PC-9 (cell line): ENCODE results near the gene AOAH. TPM values are rescaled to one million over a fixed set of nuclear protein-coding genes. Genes with fewer than 3 reads are reported as not detected.
"Not testable (repeated sequence)": the region's sequence is repeated elsewhere in the genome, so short reads cannot be mapped to it uniquely, and the experiment has no call there.

Experiments
- BruUV-seq: library from RNA; stranded (reverse); fragments of 400-500 nt; replicated peaks from 2 replicates; lab custom pipeline; 2021; lab: Mats Ljungman, UMichigan
- CTCF ChIA-PET: fragments of 300-600 bp; sonication (Branson Sonifier 250); formaldehyde crosslinking; loops from one replicate; lab custom pipeline; 2022; ENCODE audit warnings: antibody characterized with exemption; lab: Charles Lee
- POLR2A ChIA-PET: fragments of 300-600 bp; sonication (Branson Sonifier 250); formaldehyde crosslinking; loops from one replicate; lab custom pipeline; 2022; ENCODE audit warnings: antibody characterized with exemption; ENCODE audit not compliant: unreplicated experiment; lab: Charles Lee
- DNase-seq, 2 experiments: peaks; one replicate each; pipeline versions ENCODE4 v3.0.0 to v3.0.0-alpha.2; 2015 to 2022; ENCODE audit warnings: mixed read lengths in 1 of 2
- H2AFZ ChIP-seq: fragments of 200-600 bp; sonication (generic); 2 replicates; pipeline ENCODE4 v1.8.1; 2017; ENCODE audit warnings: antibody characterized with exemption
- H3F3A ChIP-seq: fragments of 200-600 bp; sonication (generic); 2 replicates; pipeline ENCODE4 v1.8.1; 2017; ENCODE audit warnings: antibody characterized with exemption, mild to moderate bottlenecking, low read depth; ENCODE audit not compliant: insufficient read depth
- H3K27ac ChIP-seq: fragments of 200-600 bp; sonication (generic); 2 replicates; pipeline ENCODE4 v1.6.1; 2016; ENCODE audit warnings: mixed run types
- H3K27me3 ChIP-seq: fragments of 200-600 bp; sonication (generic); 2 replicates; pipeline ENCODE4 v1.6.1; 2016; ENCODE audit warnings: low read depth, mixed run types; ENCODE audit not compliant: insufficient read depth
- H3K36me3 ChIP-seq: fragments of 200-600 bp; sonication (generic); 2 replicates; pipeline ENCODE4 v1.6.1; 2016; ENCODE audit warnings: low read depth, mixed run types
- H3K4me1 ChIP-seq: fragments of 200-600 bp; sonication (generic); replicated peaks from 2 replicates; pipeline ENCODE4 v1.6.1; 2016; ENCODE audit warnings: mixed run types; ENCODE audit not compliant: insufficient read depth
- H3K4me2 ChIP-seq: fragments of 200-600 bp; sonication (generic); 2 replicates; pipeline ENCODE4 v1.6.1; 2017; ENCODE audit warnings: mixed run types
- H3K4me3 ChIP-seq: fragments of 200-600 bp; sonication (generic); 2 replicates; pipeline ENCODE4 v1.6.1; 2016; ENCODE audit warnings: mixed run types
- H3K79me2 ChIP-seq: fragments of 200-600 bp; sonication (generic); 2 replicates; pipeline ENCODE4 v1.6.1; 2017; ENCODE audit warnings: low read depth, mixed run types
- H3K9me2 ChIP-seq: fragments of 200-600 bp; sonication (generic); 2 replicates; pipeline ENCODE4 v1.8.1; 2017; ENCODE audit warnings: mild to moderate bottlenecking; ENCODE audit not compliant: insufficient read depth
- H3K9me3 ChIP-seq: fragments of 200-600 bp; sonication (generic); 2 replicates; pipeline ENCODE4 v1.8.1; 2016; ENCODE audit warnings: low read depth; ENCODE audit not compliant: insufficient read depth
- H4K20me1 ChIP-seq: fragments of 200-600 bp; sonication (generic); 2 replicates; pipeline ENCODE4 v1.8.1; 2017; ENCODE audit not compliant: insufficient read depth
- EZH2 ChIP-seq: fragments of 200-600 bp; sonication (generic); IDR thresholded peaks from 2 replicates; pipeline ENCODE4 v1.8.0; 2017; ENCODE audit warnings: antibody characterized with exemption, low read depth
- intact Hi-C: fragments of 100-400 bp; cut with micrococcal nuclease; formaldehyde crosslinking; loops from one replicate; pipeline ENCODE4 v1.10.0; 2022; ENCODE audit not compliant: unreplicated experiment
- total RNA-seq: library from RNA; stranded (reverse); gene quantifications from 2 replicates; pipeline ENCODE4 v1.2.3, GENCODE V29; 2021
- TF ChIP-seq, protein P1 (sequence below): fragments of 200-600 bp; sonication (generic); conservative IDR thresholded peaks from 2 replicates; pipeline ENCODE4 v1.6.1; 2017; ENCODE audit warnings: mixed run types, antibody characterized with exemption, mild to moderate bottlenecking, moderate library complexity

Gene AOAH
- total RNA-seq, 1 experiment from 2014 or later: not detected

DNA sequence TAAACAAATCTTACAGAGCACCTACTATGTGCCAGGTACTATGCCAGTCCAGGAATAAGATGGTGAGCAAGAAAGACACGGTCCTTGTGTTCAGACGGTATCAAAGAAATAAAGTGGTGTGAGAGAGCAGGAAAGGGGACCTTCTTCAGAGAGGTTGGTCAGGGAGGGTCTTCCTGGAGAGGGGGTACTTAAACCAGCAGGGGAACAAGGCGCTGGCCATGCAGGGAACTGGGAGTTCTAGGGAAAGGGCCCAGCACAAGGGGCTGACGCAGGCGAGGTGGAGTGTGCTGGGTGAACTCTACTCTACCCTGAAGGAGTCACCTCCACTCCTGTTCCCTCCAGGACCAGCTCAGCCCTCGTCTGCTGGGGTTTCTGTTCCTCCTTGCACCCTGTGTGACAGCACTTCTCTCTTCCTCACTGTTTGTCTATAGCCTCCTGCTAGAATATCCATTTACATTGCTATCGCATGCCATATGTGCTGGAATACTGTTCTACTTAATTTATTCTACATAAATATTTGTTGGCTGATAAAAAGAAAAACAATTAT is 73.5 kb downstream of the AOAH start:
- TF ChIP-seq, protein P1, sequence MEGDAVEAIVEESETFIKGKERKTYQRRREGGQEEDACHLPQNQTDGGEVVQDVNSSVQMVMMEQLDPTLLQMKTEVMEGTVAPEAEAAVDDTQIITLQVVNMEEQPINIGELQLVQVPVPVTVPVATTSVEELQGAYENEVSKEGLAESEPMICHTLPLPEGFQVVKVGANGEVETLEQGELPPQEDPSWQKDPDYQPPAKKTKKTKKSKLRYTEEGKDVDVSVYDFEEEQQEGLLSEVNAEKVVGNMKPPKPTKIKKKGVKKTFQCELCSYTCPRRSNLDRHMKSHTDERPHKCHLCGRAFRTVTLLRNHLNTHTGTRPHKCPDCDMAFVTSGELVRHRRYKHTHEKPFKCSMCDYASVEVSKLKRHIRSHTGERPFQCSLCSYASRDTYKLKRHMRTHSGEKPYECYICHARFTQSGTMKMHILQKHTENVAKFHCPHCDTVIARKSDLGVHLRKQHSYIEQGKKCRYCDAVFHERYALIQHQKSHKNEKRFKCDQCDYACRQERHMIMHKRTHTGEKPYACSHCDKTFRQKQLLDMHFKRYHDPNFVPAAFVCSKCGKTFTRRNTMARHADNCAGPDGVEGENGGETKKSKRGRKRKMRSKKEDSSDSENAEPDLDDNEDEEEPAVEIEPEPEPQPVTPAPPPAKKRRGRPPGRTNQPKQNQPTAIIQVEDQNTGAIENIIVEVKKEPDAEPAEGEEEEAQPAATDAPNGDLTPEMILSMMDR: no peak
- TF ChIP-seq EZH2: no peak
- H3K36me3 ChIP-seq: no peaks in the 10 kb centered on the region
- H2AFZ ChIP-seq: no peak overlapping the region
- no TSS peak for BruUV-seq
- H3K9me2 ChIP-seq: no peaks in the 10 kb centered on the region
- no peaks in the 10 kb centered on the region for H4K20me1 ChIP-seq
- no peak overlapping the region for H3K27ac ChIP-seq
- H3K4me2 ChIP-seq: no peak overlapping the region
- POLR2A ChIA-PET: no interaction called here
- no peak for DNase-seq
- H3F3A ChIP-seq: no peaks in the 10 kb centered on the region
- no peak overlapping the region for H3K4me3 ChIP-seq
- peaks cover 77% of the 10 kb centered on the region for H3K27me3 ChIP-seq
- no peaks in the 10 kb centered on the region for H3K9me3 ChIP-seq
- intact Hi-C loops: no loop called here
- no peaks in the 10 kb centered on the region for H3K4me1 ChIP-seq
- CTCF ChIA-PET: no interaction called here
- no peaks in the 10 kb centered on the region for H3K79me2 ChIP-seq

DNA sequence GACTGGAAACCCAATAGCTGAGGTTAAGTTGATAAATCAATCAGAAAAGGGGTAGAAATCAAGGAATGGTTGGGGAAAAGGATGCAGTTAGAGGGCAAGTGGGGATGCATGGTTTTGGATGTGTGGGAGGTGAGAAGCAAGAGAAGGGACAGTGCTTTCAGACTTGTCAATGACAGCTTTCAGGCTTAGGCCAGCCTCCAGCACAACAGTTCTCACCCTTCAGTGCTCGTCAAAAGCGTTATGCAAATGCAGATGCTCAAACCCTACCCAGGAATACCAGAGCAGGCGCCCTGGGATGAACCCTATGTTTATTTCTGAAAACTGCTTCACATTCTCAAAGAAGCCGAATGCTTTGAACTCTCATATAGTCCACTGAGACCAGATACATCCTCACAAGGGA is 74.0 kb downstream of the AOAH start:
- no peaks in the 10 kb centered on the region; the same call in 1 of the 2 replicates for H4K20me1 ChIP-seq
- no peak overlapping the region for H3K27ac ChIP-seq
- H3K9me2 ChIP-seq: no peaks in the 10 kb centered on the region
- peaks cover 79% of the 10 kb centered on the region for H3K27me3 ChIP-seq
- H2AFZ ChIP-seq: no peak overlapping the region
- intact Hi-C loops: no loop called here
- no peaks in the 10 kb centered on the region for H3K4me1 ChIP-seq
- DNase-seq: no peak
- TF ChIP-seq EZH2: no peak
- TF ChIP-seq, protein P1: no peak
- no peaks in the 10 kb centered on the region for H3K79me2 ChIP-seq
- no peaks in the 10 kb centered on the region for H3F3A ChIP-seq
- H3K4me3 ChIP-seq: no peak overlapping the region
- H3K4me2 ChIP-seq: no peak overlapping the region
- CTCF ChIA-PET: no interaction called here
- no peaks in the 10 kb centered on the region for H3K9me3 ChIP-seq
- BruUV-seq: no TSS peak
- POLR2A ChIA-PET: no interaction called here
- no peaks in the 10 kb centered on the region for H3K36me3 ChIP-seq

DNA sequence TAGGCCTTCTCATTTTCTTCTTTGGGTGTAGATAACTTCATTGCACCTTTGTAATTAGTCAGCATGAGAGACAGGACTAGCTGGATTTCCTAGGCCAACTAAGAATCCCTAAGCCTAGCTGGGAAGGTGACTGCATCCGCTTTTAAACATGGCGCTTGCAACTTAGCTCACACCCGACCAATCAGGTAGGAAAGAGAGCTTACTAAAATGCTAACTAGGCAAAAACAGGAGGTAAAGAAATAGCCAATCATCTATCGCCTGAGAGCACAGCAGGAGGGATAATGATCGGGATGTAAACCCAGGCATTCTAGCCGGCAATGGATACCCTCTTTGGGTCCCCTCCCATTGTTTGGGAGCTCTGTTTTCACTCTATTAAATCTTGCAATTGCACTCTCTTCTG is 75.0 kb downstream of the AOAH start:
- H3K27ac ChIP-seq, intact Hi-C loops, CTCF ChIA-PET, H4K20me1 ChIP-seq, H3K36me3 ChIP-seq, H3K4me3 ChIP-seq, H3K4me1 ChIP-seq, BruUV-seq, H2AFZ ChIP-seq, H3K9me2 ChIP-seq, H3F3A ChIP-seq, H3K4me2 ChIP-seq, DNase-seq, POLR2A ChIA-PET, H3K9me3 ChIP-seq, H3K79me2 ChIP-seq: not testable (repeated sequence)
- peaks cover 89% of the 10 kb centered on the region for H3K27me3 ChIP-seq

DNA sequence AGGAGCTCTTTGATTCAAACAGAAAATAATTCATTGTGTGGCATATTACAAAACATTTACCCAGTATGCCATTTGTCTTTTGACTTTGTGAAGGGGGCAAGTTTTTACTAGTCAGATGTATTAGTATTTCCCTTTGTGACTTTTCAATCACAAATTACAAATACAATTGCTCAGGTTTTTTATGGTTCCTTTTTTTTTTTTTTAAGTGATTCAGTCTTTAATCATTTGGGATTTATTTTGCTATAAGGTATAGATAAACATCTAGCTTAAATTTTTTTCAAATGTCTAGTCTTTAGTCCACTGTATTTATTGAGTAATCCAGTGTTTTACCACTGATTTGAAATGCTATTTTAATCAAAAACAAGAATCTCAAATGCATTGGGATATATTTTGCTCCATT is 75.9 kb downstream of the AOAH start:
- H3F3A ChIP-seq: no peaks in the 10 kb centered on the region
- BruUV-seq: no TSS peak
- no peaks in the 10 kb centered on the region; the same call in 1 of the 2 replicates for H4K20me1 ChIP-seq
- H3K9me2 ChIP-seq: no peaks in the 10 kb centered on the region
- H3K36me3 ChIP-seq: no peaks in the 10 kb centered on the region
- no peak overlapping the region for H3K4me2 ChIP-seq
- H3K9me3 ChIP-seq: no peaks in the 10 kb centered on the region
- no peak for TF ChIP-seq EZH2
- TF ChIP-seq, protein P1: no peak
- H3K27ac ChIP-seq: no peak overlapping the region
- intact Hi-C loops: no loop called here
- H3K4me1 ChIP-seq: no peaks in the 10 kb centered on the region
- ChIA-PET CTCF (interaction anchor here (0.7 kb wide), 1 partner anchor 37 kb away, joined by 3 read pairs; no protein-coding TSS in a partner anchor), POLR2A (no interaction called here)
- no peaks in the 10 kb centered on the region for H3K79me2 ChIP-seq
- H2AFZ ChIP-seq: no peak overlapping the region
- no peak for DNase-seq
- peaks cover 94% of the 10 kb centered on the region for H3K27me3 ChIP-seq
- no peak overlapping the region for H3K4me3 ChIP-seq
